ENCODE data around the gene OTUB1. TPM values are rescaled to one million over a fixed set of nuclear protein-coding genes. Genes with fewer than 3 reads are reported as not detected.

The OTUB1 gene
- polyA plus RNA-seq, 1 donor, result 45.5 TPM

DNA sequence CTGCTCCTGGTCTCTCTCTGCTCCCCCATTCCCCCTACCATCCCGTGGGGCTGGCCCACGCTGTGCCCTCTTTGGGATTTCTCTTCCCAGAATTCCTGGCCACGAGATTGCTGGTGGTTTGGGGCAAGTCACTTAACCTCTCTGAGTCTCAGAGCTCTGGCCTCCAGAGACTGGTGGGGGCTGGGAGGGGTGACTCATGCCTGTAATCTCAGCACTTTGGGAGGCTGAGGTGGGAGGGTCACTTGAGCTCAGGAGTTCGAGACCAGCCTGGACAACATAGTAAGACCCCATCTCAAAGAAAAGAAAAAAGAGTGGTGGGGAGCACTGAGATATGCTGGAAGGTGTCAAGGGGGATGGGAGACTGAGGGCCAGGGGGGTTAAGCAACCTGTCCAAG lies 18.3 kb downstream of the OTUB1 start:
- no peak for DNase-seq (ENCODE audit: low read depth)

DNA sequence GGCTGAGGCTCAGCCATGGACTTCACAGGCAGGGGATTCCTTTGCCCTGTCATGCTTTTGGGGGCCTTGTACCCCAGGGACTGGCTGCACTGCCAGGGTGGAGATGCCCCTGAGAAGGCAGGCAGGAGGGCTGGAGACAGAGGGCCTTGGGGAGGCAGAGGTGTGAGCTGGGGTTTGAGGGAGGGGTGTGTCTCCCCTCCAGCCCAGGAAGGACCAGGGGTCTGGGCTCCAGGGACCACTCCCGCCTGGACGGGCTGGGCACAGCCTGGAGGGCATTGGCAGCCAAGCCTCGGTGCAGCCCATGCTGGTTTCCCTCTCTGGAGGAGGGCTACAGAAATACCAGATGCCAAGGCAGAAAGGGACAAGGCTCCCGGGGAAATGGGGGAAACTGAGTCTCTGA lies 19.5 kb downstream of the OTUB1 start:
- DNase-seq (ENCODE audit: low read depth), result no peak

GRCh38 chr11:64006398-64006797 lies 20.2 kb downstream of the OTUB1 start:
- no peak for DNase-seq (ENCODE audit: low read depth)

- DNase-seq (ENCODE audit: low read depth), result no peak
Measured at GRCh38 chr11:64007160-64007628, 21.0 kb downstream of the OTUB1 start.

- DNase-seq (ENCODE audit: low read depth), result no peak
Measured at GRCh38 chr11:64007629-64008282, 21.5 kb downstream of the OTUB1 start.

DNA sequence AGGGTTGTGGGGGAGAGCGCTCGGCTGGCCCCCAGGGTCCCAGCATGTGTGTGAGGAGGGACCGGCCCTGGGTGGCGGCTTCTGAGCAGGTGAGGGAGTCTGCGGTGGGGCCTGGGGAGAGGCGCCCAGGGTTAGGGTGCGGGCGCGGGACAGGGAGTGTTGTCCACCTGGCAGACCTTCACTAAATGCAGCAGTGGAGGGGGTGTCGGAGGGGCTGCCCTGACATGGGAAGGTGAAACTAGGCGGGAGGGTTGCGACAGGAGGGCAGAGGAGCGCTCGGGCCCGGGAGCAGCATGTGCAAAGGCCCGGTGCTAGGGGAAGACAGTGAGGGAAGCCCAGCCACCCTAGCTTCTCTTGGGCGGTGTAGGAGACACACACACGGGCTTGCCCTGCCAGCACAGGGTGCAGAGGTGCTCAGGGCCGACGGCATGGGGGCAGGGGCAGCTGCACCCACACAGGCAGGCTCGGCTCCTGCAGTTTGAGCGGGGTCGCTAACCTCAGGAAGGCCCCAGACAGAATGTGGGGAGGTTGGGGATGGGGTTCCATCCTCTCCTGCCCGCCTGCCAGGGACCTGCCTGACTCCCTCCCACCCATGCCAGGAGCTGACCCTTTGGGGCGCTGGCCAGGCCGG lies 22.2 kb downstream of the OTUB1 start:
- no peak for DNase-seq (ENCODE audit: low read depth)

DNA sequence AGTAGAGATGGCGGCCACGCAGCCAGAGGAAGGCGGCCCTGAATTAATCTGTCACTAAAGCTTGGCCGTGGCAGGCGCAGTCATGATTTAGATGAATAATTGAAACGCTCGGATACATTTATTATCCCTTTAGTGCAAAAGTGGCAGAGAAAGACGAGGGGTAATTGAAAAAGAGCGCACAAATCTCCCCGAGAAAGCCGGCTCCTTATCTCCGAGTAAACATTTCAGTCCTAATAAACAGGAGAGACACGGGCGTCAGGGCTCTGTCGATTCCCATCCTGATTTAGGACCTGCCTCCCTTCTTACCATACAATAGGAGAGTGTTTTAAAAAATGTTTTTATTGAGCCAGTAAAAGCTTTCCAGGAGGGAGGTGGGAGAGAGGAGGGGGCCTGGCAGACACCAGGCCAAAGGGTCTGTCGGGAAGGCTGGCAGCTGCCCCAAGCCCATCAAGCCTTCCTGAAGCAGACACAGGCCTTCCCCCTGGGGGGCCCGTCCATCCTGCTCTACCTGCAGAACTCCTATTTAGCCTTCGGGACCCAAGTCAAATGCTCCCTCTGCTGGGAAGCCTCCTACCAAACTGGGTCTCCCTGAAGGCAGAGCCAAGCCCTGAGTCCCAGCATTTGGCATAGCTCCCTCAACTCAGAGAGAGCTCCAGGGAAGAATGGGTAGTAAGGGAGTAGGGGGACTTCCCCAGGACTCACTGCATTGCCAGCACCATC lies 22.8 kb downstream of the OTUB1 start:
- DNase-seq (ENCODE audit: low read depth), result no peak

DNA sequence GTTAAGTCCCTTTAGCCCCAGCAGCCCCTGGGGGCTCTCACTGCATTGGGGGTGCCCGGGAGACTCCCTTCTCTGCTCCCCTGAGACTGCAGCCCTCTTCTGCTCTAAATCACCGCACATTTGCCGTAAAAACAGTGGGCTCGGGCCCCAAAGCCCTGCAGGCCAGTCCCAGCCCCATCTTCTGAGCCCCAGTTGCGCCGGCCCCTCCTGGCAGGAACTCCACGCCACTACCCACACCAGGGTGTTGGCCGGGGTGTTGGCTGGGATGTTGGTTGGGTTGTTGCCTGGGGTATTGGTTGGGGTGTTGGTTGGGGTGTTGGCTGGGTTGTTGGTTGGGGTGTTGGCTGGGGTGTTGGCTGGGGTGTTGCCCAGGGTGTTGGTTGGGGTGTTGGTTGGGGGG lies 23.5 kb downstream of the OTUB1 start:
- DNase-seq (ENCODE audit: low read depth), result no peak

DNA sequence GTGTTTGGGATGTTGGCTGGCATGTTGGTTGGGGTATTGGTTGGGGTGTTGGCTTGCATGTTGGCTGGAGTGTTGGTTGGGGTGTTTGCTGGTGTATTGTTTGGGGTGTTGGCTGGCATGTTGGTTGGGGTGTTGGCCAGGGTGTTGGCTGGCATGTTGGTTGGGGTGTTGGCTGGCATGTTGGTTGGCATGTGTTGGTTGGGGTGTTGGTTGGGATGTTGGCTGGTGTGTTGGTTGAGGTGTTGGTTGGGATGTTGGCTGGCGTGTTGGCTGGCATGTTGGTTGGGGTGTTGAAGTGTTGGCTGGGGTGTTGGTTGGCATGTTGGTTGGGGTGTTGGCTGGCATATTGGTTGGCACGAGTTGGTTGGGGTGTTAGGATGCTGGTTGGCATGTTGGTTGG lies 24.5 kb downstream of the OTUB1 start:
- DNase-seq (ENCODE audit: low read depth), result no peak

- DNase-seq (ENCODE audit: low read depth), result no peak
Measured at GRCh38 chr11:64011371-64011770, 25.1 kb downstream of the OTUB1 start.

- no peak for DNase-seq (ENCODE audit: low read depth)
Measured at GRCh38 chr11:64013141-64013896, 27.1 kb downstream of the OTUB1 start.

- no peak for DNase-seq (ENCODE audit: low read depth)
Measured at GRCh38 chr11:64014356-64014755, 28.1 kb downstream of the OTUB1 start.

DNA sequence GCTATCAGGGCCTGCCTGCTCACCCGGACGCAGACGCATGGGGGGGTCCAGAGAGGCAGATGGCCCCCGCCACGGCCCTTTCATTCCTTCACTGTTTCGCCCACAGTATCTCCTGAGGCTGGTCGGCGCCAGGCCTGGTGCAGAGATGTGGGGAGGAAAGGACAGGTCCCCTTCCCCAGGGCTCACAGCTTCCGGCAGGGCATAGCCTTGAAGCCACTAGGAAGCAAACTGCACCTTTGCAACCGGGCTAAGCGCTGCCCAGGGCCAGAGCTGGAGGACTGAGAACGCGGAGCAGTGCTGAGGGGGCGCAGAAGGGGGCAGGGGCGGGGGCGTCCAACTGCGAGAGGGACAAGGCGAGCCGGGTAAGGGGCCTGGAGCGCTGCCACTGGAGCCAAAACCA lies 29.3 kb downstream of the OTUB1 start:
- DNase-seq (ENCODE audit: low read depth), result no peak

DNA sequence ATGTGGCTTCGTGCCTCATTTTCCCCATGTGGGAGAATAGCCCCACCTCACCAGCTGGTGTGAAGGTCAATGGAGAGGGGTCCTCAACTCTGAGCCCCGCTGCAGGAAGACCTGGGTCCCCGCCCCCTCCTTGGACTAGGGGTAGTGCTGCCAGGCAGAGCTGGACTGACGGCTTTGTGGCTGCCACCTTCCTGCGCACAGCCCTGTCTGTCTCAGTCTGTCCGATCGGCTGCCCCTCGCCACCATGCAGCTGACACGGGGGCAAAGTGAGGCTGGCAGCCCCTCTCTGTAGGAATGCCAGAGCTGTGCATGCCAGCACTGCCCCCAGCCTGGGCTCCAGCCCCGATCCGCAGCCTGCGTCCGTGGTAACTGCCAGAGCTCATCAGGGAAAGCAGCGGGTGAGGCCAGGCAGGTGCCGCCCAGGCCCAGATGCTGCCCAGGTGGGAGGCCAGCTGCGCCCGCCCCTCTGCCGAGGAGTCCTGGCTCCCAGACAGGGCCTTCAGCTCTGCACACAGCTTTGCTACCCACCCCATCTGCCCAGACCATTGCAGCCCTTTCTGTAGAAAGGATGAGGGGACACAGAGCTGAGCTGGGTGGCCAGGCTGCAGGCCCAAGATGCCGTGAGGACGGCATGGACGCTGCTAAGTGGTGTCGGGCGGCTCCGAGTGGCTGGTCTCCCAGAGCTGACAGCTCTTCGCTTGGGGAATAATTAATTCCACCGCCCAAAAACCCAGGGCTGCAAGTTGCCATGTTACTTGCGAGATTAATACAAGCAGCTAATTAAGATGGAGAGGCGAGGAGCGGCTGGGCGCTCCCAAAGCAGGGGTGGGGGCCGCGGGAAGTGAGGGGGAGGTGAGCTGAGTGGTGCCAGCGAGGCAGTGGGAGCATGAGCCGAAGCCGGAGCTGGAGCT lies 30.0 kb downstream of the OTUB1 start:
- no peak for DNase-seq (ENCODE audit: low read depth)

DNA sequence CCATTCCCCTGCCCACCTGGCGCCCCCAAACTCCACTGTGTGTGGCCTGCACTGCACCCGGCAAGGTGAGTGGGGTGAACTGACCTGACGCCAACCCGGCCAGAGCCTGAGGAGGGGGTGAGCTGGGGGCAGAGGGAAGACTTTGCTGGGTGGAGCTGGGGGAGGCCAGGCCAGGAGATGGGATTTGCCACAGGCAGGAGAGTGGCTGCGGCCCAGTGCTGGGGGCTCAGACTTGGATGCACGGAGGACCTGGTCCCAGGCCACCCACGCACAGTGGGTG lies 31.6 kb downstream of the OTUB1 start:
- no peak for DNase-seq (ENCODE audit: low read depth)

DNA sequence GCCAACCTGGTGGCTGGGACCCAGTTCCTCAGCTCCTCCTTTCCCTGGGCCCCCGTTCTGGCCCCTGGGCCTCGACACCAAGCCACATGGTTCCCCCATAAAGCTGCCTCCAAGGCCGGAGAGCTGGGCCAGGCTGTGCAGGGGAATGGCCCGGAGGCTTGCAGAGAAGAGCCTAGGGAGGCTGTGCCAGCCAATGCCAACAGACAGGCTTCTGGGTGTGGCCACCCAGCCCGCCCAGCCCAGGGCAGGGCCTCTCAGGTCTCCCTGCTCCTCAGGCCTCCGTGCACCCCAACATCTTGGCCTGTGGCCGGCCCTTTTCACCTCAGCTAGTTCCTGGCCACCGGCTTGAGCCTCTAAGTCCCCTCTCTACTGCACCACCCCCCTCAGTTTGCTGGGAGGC lies 32.1 kb downstream of the OTUB1 start:
- no peak for DNase-seq (ENCODE audit: low read depth)

DNA sequence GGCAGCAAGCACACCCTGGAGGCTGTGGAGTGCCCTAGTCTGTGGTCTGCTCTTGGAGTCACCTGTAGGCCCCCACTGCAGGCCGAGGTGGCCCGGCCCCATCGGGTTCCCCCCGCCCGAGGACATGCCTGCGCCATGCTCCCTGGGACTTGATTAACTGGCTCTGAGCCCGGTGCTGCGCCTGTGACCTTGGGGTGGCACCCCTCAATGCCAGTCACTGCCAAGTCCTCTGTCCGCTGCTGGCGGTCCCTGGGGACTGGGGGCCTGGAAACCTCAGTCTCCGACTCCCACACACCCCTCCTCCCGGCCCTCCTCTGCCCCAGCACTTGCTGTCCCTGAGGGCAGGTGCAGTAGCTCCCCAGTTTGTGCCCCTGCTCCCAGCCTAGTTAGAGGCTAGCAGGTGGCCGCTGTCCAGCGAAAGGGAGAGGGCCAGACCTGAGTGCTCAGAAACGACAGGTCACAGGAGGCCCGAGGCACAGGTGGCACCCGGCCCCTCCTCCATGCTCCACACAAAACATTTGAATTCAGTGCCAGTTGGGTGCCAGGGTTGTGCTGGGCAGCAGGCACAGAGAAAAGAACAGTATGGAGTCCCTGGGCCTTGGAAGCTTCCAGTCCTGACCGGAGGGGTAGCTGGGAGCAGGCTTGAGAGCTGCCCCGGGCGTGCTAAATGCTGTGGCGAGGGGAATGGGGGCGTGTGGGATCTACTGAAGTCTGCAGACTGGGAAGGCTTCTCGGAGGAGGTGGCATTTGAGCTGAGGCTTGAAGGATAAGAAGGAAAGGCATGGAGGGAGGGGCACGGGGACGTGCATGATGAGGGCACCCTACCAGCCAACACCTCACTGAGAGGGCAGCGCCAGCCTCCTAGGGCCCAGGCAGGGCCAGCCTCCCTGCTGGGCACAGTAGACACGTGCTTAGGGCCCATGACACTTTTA lies 33.1 kb downstream of the OTUB1 start:
- no peak for DNase-seq (ENCODE audit: low read depth)

GRCh38 chr11:64020976-64021756 lies 34.9 kb downstream of the OTUB1 start:
- DNase-seq (ENCODE audit: low read depth), result no peak

DNA sequence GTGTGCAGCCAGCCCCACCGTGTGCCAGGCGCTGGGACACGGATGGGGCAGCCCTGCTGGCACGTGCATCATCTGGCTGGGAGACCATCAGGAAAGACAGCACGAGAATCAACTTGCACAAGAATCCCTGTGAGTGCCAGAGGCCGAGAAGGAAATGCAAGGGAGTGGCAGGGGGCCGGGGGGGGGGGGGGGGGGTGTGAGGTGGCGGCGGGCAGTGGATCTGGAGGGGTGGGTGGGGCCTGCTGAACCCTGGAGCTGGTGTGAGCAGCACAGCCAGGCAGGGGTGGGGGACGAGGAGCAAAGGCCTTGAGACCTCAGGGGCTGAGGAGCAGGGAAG lies 35.5 kb downstream of the OTUB1 start:
- DNase-seq (ENCODE audit: low read depth), result no peak

Data from forelimb muscle (tissue), 1 donor.